WTC11 (cell line): Measurements from ENCODE around the gene MATN3. TPM values are rescaled to one million over a fixed set of nuclear protein-coding genes. Genes with fewer than 3 reads are reported as not detected.

Source experiments
- ATAC-seq: fragments of 200-7000 bp; cut with Tn5 transposase; 2 replicates; pipeline ENCODE4 v1.10.0; 2021; ENCODE audit warnings: mild to moderate bottlenecking, moderate library complexity
- Bru-seq: library from RNA; stranded (reverse); fragments of 400-500 nt; gene quantifications from one replicate; lab custom pipeline; 2021; lab: Mats Ljungman, UMichigan
- CTCF ChIA-PET: fragments of 300-600 bp; sonication (Branson Sonifier 250); formaldehyde crosslinking; loops from one replicate; lab custom pipeline; 2021; ENCODE audit warnings: antibody characterized with exemption; lab: Charles Lee
- POLR2A ChIA-PET: fragments of 350-600 bp; sonication (Branson Sonifier 250); formaldehyde crosslinking; loops from one replicate; lab custom pipeline; 2021; ENCODE audit warnings: antibody characterized with exemption; lab: Charles Lee
- DNase-seq: peaks from one replicate; pipeline ENCODE4 v3.0.0; 2021; ENCODE audit warnings: low spot score
- H3K27ac Mint-ChIP-seq: 2 replicates; pipeline ENCODE4 v1.8.0; 2021; ENCODE audit warnings: mixed read lengths
- H3K27me3 Mint-ChIP-seq: 2 replicates; pipeline ENCODE4 v1.8.0; 2021; ENCODE audit warnings: low read depth, mild to moderate bottlenecking, moderate library complexity, mixed read lengths
- H3K36me3 Mint-ChIP-seq: 2 replicates; pipeline ENCODE4 v1.8.0; 2021; ENCODE audit warnings: mixed read lengths
- H3K4me1 Mint-ChIP-seq: 2 replicates; pipeline ENCODE4 v1.8.0; 2022; ENCODE audit warnings: mixed read lengths
- H3K4me3 Mint-ChIP-seq: 2 replicates; pipeline ENCODE4 v1.8.0; 2021; ENCODE audit warnings: mild to moderate bottlenecking, moderate library complexity, mixed read lengths
- H3K9me3 Mint-ChIP-seq: 2 replicates; pipeline ENCODE4 v1.8.0; 2021; ENCODE audit warnings: mixed read lengths
- CREM ChIP-seq: sonication (generic); formaldehyde crosslinking; IDR thresholded peaks from 2 replicates; pipeline ENCODE4 v1.8.1; 2022; ENCODE audit warnings: mild to moderate bottlenecking, missing genetic modification reagents, moderate library complexity
- FOXJ3 ChIP-seq: sonication (generic); formaldehyde crosslinking; IDR thresholded peaks from 2 replicates; pipeline ENCODE4 v1.9.0; 2021; ENCODE audit warnings: missing genetic modification reagents, mild to moderate bottlenecking, borderline replicate concordance
- FOXK1 ChIP-seq: sonication (generic); formaldehyde crosslinking; IDR thresholded peaks from 2 replicates; pipeline ENCODE4 v1.8.0; 2022; ENCODE audit warnings: mild to moderate bottlenecking, moderate library complexity, missing genetic modification reagents
- FOXP1 ChIP-seq: sonication (generic); formaldehyde crosslinking; IDR thresholded peaks from 2 replicates; pipeline ENCODE4 v1.8.0; 2022; ENCODE audit warnings: missing genetic modification reagents, mild to moderate bottlenecking, moderate library complexity, borderline replicate concordance
- GABPB1 ChIP-seq: sonication (generic); formaldehyde crosslinking; IDR thresholded peaks from 2 replicates; pipeline ENCODE4 v1.8.1; 2023; ENCODE audit warnings: mild to moderate bottlenecking, missing genetic modification reagents
- MXD4 ChIP-seq: fragments of 250-450 bp; sonication (Bioruptor Pico); IDR thresholded peaks from 2 replicates; pipeline ENCODE4 v1.8.0; 2021; ENCODE audit warnings: mild to moderate bottlenecking, moderate library complexity, borderline replicate concordance
- SOX15 ChIP-seq: fragments of 250-450 bp; sonication (Bioruptor Pico); IDR thresholded peaks from 2 replicates; pipeline ENCODE4 v1.9.0; 2021; ENCODE audit warnings: mild to moderate bottlenecking
- TEAD1 ChIP-seq: sonication (generic); formaldehyde crosslinking; IDR thresholded peaks from 2 replicates; pipeline ENCODE4 v1.8.0; 2022; ENCODE audit warnings: mild to moderate bottlenecking, missing genetic modification reagents
- TEAD4 ChIP-seq: sonication (generic); formaldehyde crosslinking; IDR thresholded peaks from 2 replicates; pipeline ENCODE4 v1.8.0; 2022; ENCODE audit warnings: mild to moderate bottlenecking, missing genetic modification reagents
- ZBTB21 ChIP-seq: sonication (generic); formaldehyde crosslinking; IDR thresholded peaks from 2 replicates; pipeline ENCODE4 v1.8.1; 2023; ENCODE audit warnings: mild to moderate bottlenecking, missing genetic modification reagents, borderline replicate concordance
- ZNF232 ChIP-seq: sonication (generic); formaldehyde crosslinking; IDR thresholded peaks from 2 replicates; pipeline ENCODE4 v1.8.0; 2022; ENCODE audit warnings: mild to moderate bottlenecking, missing genetic modification reagents
- long read RNA-seq, 3 experiments: library from RNA in 1 of 3; library from capped mRNA in 1 of 3; library from polyadenylated mRNA in 1 of 3; unstranded in 2 of 3; stranded (forward) in 1 of 3; transcript quantifications; one replicate each; pipeline ENCODE4 v2.0.0, GENCODE V29; 2021
- total RNA-seq: library from RNA; stranded (reverse); gene quantifications from 3 replicates; pipeline ENCODE4 v1.2.3, GENCODE V29; 2021
- TF ChIP-seq, protein P1 (sequence below): sonication (generic); formaldehyde crosslinking; IDR thresholded peaks from 2 replicates; pipeline ENCODE4 v1.8.0; 2023; ENCODE audit warnings: missing genetic modification reagents, mild to moderate bottlenecking, borderline replicate concordance
- TF ChIP-seq, protein P2 (sequence below): fragments of 200-600 bp; IDR thresholded peaks from 2 replicates; pipeline ENCODE4 v1.8.0; 2022; ENCODE audit warnings: antibody characterized with exemption
- TF ChIP-seq, protein P3 (sequence below): sonication (generic); formaldehyde crosslinking; IDR thresholded peaks from 2 replicates; pipeline ENCODE4 v1.8.1; 2023; ENCODE audit warnings: mild to moderate bottlenecking, missing genetic modification reagents, moderate library complexity
- TF ChIP-seq, protein P4 (sequence below): fragments of 250-450 bp; sonication (Bioruptor Pico); IDR thresholded peaks from 2 replicates; pipeline ENCODE4 v1.9.0; 2021; ENCODE audit warnings: moderate library complexity, mild to moderate bottlenecking, inconsistent platforms, borderline replicate concordance
- TF ChIP-seq, protein P5 (sequence below): sonication (generic); formaldehyde crosslinking; IDR thresholded peaks from 2 replicates; pipeline ENCODE4 v1.8.1; 2023; ENCODE audit warnings: mild to moderate bottlenecking, moderate library complexity, missing genetic modification reagents

MATN3 gene, protein sequence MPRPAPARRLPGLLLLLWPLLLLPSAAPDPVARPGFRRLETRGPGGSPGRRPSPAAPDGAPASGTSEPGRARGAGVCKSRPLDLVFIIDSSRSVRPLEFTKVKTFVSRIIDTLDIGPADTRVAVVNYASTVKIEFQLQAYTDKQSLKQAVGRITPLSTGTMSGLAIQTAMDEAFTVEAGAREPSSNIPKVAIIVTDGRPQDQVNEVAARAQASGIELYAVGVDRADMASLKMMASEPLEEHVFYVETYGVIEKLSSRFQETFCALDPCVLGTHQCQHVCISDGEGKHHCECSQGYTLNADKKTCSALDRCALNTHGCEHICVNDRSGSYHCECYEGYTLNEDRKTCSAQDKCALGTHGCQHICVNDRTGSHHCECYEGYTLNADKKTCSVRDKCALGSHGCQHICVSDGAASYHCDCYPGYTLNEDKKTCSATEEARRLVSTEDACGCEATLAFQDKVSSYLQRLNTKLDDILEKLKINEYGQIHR
- 6.3 to 9.1 TPM (median 8.6 TPM) in 3 replicates for total RNA-seq
- percentile 58 among the genes with signal in this experiment for Bru-seq, nascent RNA
- long read RNA-seq, experiment 1, transcript MATN3-201 (8 exons, 2,524 nt) = major isoform, 55 of 64 reads
- long read RNA-seq, experiment 1, partial matches to known transcripts = 8 of 64 reads
- long read RNA-seq, experiment 1, other reads (novel, unspliced or antisense) = 1 of 64 reads
- long read RNA-seq, experiment 2, transcript MATN3-201 (8 exons, 2,524 nt) = major isoform, 8 of 17 reads
- long read RNA-seq, experiment 2, partial matches to known transcripts = 5 of 17 reads
- long read RNA-seq, experiment 2, other reads (novel, unspliced or antisense) = 3 of 17 reads
- long read RNA-seq, experiment 3 = 0 reads

DNA sequence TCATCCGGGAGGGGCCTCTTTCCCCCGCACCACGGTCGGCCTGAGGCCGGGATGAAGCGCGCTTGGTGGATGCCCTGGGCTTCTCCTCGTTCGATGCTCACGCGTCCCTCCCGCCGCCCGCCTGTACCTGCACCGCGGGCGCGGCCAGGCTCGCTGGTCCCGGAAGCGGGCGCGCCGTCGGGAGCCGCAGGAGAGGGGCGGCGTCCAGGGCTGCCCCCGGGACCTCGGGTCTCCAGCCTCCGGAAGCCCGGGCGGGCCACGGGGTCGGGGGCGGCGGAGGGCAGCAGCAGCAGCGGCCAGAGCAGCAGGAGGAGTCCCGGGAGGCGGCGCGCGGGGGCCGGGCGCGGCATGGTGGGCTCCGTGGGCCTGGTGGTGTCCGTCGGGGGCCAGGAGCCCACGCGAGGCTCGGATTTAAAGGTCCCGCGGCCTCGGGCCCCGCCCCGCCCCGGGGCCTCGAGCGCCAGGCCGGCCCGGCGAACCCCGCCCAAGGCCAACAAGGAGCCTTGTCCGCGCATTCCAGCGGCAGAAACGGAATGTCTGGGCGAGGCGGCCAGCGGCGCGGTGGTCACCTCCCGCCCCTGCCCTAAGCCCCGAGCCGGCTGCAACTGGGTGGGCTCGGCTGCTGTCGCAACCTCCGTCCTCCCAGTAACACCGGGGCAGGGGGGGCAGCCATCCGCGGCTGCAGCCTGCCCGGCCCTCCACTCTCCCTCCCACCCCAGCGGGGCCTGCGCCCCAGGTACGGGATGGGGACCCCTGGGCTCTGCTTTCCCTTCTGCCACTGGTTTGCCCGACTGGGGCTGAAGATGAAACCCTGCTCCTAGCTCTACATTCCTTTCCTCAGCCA, at the start of gene MATN3:
Gene MATN3, minus strand, starts transcription at position 387 of the 844 bp plus-strand sequence. Its CDS starts 37 bp downstream, at position 350.
- Mint-ChIP-seq H3K4me3 (peak within 1 kb of the TSS; percentile 79), H3K36me3 (peaks cover 3% of the 10 kb centered on the region; the same call in 1 of the 2 replicates), H3K27me3 (peaks cover 42% of the 10 kb centered on the region), H3K4me1 (peaks cover 15% of the 10 kb centered on the region), H3K27ac (no peak within 1 kb of the TSS), H3K9me3 (peaks cover 7% of the 10 kb centered on the region)
- ATAC-seq (peak; percentile 75), DNase-seq (peak; percentile 77)
- POLR2A ChIA-PET = interaction anchor here (0.6 to 2.3 kb wide), 4 partner anchors 23 to 325 kb away, joined by 3 to 9 read pairs (median 4); partner anchors contain the start of genes LAPTM4A and WDR35
- TF ChIP-seq CREM (CRISPR knock-in tag) (no peak), FOXK1 (CRISPR knock-in tag) (peak; percentile 17; the same call in 1 of the 2 replicates), SOX15 (CRISPR knock-in tag) (no peak), ZNF232 (no peak), ZBTB21 (CRISPR knock-in tag) (no peak), GABPB1 (CRISPR knock-in tag) (peak; percentile 36; the same call in 1 of the 2 replicates), FOXP1 (CRISPR knock-in tag) (no peak), TEAD4 (CRISPR knock-in tag) (0 out of 2 replicates have a peak, but pooled peaks have one; percentile 49), MXD4 (CRISPR knock-in tag) (no peak), TEAD1 (CRISPR knock-in tag) (peak; percentile 75; the same call in 1 of the 2 replicates), FOXJ3 (CRISPR knock-in tag) (no peak)
- TF ChIP-seq, protein P1, sequence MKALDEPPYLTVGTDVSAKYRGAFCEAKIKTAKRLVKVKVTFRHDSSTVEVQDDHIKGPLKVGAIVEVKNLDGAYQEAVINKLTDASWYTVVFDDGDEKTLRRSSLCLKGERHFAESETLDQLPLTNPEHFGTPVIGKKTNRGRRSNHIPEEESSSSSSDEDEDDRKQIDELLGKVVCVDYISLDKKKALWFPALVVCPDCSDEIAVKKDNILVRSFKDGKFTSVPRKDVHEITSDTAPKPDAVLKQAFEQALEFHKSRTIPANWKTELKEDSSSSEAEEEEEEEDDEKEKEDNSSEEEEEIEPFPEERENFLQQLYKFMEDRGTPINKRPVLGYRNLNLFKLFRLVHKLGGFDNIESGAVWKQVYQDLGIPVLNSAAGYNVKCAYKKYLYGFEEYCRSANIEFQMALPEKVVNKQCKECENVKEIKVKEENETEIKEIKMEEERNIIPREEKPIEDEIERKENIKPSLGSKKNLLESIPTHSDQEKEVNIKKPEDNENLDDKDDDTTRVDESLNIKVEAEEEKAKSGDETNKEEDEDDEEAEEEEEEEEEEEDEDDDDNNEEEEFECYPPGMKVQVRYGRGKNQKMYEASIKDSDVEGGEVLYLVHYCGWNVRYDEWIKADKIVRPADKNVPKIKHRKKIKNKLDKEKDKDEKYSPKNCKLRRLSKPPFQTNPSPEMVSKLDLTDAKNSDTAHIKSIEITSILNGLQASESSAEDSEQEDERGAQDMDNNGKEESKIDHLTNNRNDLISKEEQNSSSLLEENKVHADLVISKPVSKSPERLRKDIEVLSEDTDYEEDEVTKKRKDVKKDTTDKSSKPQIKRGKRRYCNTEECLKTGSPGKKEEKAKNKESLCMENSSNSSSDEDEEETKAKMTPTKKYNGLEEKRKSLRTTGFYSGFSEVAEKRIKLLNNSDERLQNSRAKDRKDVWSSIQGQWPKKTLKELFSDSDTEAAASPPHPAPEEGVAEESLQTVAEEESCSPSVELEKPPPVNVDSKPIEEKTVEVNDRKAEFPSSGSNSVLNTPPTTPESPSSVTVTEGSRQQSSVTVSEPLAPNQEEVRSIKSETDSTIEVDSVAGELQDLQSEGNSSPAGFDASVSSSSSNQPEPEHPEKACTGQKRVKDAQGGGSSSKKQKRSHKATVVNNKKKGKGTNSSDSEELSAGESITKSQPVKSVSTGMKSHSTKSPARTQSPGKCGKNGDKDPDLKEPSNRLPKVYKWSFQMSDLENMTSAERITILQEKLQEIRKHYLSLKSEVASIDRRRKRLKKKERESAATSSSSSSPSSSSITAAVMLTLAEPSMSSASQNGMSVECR (CRISPR knock-in tag) = 0 out of 2 replicates have a peak, but pooled peaks have one; percentile 31
- TF ChIP-seq, protein P2, sequence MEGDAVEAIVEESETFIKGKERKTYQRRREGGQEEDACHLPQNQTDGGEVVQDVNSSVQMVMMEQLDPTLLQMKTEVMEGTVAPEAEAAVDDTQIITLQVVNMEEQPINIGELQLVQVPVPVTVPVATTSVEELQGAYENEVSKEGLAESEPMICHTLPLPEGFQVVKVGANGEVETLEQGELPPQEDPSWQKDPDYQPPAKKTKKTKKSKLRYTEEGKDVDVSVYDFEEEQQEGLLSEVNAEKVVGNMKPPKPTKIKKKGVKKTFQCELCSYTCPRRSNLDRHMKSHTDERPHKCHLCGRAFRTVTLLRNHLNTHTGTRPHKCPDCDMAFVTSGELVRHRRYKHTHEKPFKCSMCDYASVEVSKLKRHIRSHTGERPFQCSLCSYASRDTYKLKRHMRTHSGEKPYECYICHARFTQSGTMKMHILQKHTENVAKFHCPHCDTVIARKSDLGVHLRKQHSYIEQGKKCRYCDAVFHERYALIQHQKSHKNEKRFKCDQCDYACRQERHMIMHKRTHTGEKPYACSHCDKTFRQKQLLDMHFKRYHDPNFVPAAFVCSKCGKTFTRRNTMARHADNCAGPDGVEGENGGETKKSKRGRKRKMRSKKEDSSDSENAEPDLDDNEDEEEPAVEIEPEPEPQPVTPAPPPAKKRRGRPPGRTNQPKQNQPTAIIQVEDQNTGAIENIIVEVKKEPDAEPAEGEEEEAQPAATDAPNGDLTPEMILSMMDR = no peak
- TF ChIP-seq, protein P3, sequence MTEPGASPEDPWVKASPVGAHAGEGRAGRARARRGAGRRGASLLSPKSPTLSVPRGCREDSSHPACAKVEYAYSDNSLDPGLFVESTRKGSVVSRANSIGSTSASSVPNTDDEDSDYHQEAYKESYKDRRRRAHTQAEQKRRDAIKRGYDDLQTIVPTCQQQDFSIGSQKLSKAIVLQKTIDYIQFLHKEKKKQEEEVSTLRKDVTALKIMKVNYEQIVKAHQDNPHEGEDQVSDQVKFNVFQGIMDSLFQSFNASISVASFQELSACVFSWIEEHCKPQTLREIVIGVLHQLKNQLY (CRISPR knock-in tag) = no peak
- TF ChIP-seq, protein P4, sequence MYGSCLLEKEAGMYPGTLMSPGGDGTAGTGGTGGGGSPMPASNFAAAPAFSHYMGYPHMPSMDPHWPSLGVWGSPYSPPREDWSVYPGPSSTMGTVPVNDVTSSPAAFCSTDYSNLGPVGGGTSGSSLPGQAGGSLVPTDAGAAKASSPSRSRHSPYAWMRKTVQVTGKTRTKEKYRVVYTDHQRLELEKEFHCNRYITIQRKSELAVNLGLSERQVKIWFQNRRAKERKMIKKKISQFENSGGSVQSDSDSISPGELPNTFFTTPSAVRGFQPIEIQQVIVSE (CRISPR knock-in tag) = no peak
- TF ChIP-seq, protein P5, sequence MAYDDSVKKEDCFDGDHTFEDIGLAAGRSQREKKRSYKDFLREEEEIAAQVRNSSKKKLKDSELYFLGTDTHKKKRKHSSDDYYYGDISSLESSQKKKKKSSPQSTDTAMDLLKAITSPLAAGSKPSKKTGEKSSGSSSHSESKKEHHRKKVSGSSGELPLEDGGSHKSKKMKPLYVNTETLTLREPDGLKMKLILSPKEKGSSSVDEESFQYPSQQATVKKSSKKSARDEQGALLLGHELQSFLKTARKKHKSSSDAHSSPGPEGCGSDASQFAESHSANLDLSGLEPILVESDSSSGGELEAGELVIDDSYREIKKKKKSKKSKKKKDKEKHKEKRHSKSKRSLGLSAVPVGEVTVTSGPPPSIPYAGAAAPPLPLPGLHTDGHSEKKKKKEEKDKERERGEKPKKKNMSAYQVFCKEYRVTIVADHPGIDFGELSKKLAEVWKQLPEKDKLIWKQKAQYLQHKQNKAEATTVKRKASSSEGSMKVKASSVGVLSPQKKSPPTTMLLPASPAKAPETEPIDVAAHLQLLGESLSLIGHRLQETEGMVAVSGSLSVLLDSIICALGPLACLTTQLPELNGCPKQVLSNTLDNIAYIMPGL (CRISPR knock-in tag) = peak; percentile 30; the same call in 1 of the 2 replicates
- CTCF ChIA-PET = interaction anchor here (0.6 to 2.8 kb wide), 9 partner anchors 13 to 221 kb away, joined by 3 to 11 read pairs (median 4); partner anchors contain the start of genes LAPTM4A, SDC1 and WDR35
